ENCODE measurements around the gene ZFPM1.

Gene ZFPM1

DNA sequence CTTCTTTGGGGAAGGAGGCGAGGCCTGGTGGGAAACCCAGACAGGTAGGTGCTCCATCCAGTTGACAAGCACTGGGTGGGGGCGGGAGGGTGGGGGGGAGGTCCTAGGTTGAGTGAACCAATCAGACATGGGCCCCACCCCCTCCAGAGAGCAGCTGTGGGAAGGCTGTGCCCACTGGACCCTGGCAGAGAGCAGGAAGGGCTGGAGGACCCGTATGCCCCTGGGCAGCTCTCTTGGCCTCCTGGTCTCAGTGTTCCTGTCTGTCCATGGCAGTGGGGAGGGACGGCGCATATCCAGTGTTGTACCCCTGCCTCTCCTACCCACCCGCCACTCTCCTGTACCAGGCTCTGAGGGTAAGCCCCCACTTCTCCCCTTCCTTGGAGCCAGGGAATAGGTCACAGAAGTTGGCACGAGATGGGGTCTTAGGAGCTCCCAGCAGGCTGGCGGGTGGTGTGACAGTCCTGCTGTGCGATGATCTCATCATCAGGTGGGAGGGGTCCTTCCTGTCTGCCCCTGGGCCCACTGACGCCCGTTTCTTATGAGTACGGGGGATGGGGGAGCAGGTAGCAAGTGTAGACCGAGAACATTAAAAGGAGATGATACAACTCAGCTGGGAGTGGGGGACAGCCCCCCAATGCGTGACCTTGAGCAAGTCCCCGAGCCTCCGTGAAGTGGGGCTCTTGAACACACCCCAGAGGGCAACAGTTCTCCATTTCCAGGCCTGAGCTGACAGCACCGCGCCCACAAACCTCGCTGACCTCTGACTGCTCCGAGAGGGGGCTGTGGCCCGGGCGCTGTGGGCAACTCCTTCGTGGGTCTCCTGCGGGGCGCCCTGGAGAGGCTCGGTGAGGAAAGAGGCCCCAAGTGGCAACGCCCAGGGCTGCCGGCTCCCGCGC, 1.2 kb upstream of the ZFPM1 start:
- no peak for DNase-seq (ENCODE audit: low read depth)

DNA sequence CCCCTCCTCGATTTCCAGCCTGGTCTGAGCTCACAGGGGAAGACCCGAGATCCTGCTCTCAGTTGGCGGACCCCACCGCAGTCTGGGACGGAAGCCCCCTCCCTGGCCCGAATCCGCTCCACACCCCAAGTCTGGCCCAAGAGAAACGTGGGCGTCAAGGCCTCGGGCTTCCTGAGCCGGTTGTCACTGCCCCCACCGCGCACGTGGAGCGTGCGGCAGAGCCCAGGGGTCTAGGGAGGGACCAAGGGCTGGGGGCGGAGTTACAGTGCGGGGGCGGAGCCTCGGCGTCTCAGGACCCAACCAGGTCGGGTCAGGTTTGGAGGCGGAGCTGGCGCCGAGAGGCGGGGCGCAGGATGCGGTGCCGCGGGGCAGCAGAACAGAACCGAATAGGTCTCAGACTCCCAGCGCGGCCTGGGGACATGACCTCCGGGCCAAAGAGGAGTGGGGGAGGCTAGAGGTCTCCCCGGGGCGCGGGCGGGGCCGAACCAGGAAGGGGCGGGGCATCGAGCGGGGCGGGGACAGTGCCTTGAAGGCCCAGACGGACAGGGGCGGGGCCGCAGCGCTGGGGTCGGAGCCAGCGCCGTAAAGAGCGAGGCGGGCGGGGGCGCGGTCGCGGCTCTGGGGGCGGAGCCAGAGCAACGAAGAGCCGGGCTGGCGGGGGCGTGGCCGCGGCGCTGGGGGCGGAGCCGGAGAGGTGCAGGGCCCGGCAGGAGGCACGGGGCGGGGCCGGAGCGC, 431 bp upstream of the ZFPM1 start:
- DNase-seq (ENCODE audit: low read depth) = peak; percentile 97

DNA sequence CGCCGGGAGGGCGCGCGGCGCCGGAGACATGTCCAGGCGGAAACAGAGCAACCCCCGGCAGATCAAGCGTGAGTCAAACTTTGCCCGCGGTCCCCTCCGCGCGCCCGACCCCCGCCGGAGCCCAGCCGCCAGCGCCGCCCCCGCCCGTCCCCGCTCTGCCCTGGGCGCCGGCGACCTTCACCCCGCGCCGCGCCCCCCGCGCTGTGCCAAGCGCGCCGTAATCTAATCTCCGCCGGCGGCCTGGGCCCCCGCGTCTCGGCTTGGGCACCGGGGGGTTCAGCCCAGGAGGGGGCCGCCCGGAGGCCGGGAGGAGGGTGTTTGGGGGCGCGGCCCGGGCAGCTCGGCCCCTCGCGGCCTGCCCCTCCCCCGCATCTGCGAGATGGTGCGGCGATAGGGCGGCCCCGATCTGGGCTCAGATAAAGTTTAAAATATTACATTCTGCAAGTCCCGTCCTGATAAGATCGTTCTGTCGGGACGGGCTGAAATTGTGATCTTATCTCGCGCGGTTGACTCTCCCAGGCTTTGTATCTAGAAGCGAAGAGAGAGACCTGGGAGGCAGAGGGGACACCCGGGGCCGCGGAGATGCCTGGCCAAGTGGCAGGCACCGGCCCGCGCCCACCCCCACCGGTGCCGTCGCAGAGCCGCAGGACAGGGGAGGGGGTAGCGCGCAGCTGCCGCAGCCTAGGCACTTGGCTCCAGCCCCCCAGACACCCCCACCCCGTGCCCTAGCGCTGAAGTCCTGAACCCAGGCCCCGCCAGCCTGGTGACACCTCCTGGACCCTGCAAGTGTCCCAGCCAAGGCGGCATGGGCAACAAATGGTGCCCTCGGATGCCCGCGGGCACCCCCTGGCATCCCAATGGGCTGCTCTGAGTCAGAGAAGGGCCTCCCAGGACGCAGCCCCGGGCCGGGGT, 787 bp downstream of the ZFPM1 start:
- DNase-seq (ENCODE audit: low read depth) = no peak

DNA sequence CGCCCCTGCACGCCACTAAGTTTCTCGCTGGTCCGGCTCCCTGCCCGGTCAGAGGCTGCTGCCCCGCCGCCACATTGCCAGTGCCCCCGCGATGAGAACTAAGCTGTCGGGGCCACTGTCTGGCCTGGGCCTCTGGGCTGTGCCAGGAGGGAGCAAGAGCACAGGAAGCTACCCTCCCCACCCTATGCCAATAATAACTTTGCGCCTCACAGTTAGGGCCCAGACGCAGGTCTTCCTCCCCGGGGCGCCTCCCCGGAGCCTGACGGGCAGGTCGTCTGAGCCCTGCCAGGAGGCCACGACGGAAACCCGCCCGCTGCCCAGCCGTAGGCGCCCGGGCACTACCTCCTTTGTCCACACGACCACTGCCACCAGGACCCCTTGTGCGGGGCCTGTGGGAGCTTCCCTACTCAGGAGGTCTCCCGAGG, 1.5 kb downstream of the ZFPM1 start:
- no peak for DNase-seq (ENCODE audit: low read depth)

DNA sequence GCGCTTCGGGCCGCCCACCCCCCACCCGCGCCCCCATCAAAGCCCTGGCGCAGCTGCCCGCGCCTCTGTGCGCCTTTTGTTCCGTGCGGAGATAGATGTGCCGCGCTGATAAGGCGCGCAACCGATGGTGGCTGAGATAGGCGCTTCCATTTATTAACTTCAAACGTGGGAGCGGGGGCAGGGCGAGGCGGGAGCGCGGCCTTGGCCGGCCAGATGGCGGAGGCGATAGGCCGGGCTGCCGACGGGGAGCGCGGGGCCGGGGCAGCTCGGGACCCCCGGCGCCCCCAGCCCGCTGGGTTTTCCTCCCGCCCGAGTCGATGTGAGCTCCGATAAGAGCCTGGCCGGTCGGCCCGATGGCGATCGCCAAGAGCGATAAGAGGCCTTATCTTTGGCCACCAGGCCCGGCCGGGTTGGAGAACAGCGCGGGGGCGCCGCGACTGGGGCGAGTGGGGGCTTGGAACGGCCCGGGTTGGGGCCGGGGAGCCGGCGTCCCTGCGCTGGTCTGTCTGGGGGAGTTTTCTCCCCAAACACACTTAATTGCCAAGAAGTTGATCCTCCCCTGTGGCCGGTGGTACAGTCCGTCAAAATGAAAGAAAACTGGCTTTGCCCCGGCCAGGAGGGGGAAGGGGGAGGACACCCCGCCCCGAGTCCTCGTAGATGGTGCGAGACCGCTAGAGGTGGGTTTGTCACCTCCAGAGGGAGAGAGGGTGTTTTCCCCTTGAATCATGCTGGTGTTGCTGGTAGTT, 2.7 kb downstream of the ZFPM1 start:
- peak; percentile 72 for DNase-seq (ENCODE audit: low read depth)

DNA sequence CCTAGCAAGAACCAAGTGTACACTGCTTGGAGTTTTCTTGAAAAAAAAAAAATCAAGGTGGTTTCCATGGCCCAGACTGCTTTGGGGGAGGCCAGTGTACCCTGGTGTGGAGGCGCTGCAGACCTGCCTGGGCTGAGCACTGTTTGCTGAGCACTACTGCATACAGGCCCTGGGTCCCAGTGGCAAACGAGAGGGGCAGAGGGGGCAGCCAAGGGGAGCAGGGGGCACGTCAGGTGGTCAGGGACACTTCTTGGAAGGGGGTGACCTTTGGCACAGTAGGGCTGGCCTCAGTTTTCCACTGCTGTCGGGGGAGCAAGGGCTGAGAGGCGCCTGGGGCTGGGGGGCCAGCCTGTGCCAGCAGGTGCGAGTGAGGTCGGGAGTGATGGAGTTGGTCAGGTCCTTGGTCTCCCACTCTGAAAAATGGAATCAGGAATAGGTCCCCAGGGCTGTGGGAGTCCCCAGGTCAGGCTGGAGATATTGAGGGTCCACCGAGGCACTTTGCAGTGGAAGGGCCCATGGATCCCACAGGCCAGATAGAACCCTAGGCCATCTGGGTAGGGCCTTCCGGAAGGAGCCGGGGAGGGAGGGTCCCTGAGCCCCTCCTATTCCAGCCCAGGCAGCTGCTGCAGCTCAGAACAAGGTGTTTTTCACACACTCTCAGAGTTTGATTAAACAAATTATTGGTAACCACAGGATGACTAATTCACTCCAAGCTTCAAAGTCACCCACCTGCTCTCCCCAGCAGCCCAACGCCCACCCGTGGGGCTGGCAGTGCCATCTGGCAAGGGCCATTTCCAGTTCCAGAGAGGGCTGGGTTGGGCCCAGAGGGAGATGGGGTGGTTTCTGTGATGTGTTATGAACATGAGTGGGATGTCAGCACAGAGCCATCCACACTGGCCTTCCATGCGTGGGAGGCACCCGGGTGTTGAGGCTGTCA, 3.5 kb downstream of the ZFPM1 start:
- DNase-seq (ENCODE audit: low read depth) = no peak

DNA sequence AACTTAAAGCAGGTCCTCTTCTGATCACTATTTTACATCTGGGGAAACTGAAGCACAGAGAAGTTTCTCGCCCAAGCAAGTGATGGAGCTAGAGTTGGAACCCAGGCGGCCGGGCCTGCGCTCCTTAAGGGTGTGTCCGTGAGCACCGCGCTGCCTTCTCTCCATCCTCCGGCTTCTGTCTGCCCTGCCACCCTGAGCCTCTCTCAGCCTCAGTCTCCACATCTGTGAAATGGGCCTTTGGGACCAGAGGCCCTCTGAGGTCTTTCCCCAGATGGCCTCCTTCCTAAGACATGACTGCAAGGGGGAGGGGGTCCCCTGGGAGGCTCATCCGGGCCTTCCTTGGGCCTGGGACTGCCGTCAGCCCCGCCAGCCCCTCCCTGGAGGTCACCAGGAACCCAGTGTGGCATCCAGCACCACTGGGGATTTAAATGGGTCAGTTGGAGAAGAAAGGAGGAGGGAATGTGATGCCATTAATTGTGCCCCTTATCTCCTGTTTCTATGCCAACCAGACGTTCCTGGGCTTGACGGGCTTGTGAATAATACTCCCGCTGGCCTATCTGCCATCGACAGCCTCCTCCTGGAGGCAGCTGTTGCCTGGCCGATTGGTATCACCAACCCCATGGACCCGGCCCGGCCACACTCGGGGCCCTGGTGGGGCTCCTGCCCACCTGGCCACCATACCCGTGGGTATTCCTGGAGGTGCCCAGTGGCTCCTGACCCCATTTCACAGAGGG, 5.1 kb downstream of the ZFPM1 start:
- DNase-seq (ENCODE audit: low read depth) = no peak

DNA sequence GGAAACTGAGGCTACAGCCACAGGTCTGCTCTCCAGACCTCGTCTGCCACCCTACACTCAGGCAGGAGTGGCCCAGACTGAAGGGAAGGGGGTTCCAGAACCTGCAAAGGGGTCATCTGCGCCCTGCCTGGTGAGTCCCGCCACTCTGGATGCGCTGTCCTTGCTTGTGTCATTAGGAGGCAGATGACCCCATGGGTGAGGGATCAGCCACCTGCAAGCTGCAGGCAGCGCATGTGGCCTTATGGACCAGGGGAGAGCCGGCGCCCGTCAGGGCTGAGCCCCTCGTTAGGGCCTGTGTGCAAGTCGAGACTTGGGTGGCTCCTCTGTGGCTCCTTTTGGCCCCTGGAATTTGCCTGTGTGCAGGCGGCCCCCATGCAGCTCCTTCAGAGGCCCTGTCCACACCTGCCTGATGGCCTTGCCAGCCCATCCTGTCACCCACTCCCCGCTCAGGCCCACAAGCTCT, 5.7 kb downstream of the ZFPM1 start:
- no peak for DNase-seq (ENCODE audit: low read depth)

DNA sequence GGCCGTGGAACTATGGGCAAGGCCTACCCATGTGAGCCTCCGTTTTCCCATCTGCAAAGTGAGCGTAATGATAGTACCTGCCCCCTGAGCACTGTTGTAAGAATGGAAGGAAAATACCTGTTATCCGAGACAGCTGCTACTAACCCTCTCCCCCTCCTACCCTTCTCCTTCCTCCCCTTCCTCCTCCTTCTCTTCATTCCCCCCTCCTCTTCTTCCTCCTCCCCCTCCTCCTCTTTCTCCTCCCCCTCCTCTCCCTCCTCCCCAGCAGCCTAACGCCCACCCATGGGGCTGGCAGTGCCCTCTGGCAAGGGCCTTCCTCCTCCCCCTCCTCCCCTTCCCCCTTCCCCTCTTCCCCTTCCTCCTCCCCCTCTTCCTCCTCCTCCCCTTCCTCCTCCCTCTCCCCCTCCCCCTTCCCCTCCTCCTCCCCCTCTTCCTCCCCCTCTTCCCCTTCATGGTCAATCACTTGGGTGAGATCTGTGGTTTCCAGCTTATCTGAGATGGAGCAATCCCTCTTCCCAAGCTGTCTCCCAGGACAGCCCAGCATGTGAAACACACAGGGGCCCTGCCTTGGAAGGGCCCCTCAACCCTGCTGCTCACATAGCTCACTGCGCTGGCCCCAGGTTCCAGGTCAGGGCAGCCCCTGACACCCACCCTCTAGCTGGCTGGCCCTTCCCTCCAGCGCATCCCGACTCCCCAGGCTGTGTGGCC, 6.4 kb downstream of the ZFPM1 start:
- no peak for DNase-seq (ENCODE audit: low read depth)

DNA sequence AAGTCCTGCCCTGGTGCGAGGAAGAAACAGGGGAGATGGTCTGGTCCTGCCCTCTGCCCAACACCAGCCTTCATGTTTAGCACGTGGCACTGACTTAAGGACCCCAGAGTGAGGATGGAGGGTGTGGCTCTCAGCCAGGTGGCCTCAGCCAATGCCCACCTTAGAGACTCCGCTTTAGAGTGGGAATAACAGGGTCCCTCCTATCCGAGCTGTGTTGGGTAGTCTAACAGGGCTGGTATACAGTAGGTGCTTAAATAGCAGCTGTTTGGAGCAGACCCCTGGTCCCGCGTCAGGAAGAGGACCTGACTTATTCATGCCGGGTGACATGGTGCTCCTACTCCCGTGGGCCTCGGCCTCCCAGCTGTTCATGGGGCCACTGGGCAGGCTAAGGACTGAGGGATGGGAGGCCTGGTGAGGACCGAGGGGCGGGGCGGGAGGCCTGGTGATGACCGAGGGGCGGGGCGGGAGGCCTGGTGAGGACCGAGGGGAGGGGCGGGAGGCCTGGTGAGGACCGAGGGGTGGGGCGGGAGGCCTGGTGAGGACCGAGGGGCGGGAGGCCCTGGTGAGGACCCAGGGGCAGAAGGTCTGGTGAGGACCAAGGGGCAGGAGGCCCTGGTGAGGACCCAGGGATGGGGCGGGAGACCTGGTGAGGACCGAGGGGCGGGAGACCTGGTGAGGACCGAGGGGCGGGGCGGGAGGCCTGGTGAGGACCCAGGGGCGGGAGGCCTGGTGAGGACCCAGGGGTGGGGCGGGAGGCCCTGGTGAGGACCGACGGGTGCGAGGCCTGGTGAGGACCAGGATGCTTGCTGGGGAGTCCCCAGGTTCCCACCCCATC, 7.6 kb downstream of the ZFPM1 start:
- DNase-seq (ENCODE audit: low read depth) = no peak

DNA sequence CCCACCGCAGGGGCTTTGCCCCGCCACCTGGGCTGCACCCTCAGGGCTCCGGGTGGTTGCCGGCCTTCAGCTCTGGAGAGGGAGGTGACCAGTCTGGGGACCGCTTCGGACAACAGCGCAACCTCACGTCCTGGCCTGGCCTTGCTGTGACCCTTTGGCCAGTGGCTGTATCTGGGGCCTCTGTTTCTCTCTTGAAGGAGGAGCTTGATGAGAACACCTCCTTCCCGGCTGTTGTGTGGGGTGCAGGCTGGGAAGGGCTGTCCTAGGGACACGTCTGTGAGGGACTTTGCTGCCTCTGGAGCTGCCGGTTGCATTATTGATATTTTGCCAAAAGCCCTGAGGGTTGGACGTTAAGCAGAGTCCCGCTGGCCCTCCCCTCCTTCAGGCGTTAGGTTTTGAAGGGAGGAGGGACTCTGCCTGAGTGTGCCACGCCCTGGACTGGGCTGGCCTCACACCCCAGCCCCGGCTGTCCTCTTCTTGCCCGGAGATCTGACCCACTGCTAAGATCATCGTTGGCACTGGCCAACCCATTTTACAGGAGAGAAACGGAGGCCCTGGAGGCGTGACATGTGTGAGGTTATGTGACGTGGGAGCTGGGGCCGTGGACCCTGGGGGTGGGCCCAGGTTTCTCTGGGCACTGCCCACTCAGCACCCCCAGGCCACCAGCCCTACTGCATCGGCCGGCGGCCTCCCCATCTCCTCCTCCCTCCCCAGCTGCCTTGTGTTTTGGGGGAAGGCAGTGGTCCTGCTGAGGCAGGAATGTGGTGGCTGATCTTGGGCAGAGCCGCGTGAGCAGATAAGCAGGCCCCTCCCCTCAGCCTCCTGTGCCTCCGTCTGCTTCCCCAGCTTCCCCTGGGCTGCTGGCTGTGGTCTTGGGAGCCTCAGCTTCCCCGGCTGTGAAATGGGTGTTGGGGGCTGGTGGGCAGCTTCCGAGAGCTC, 8.5 kb downstream of the ZFPM1 start:
- no peak for DNase-seq (ENCODE audit: low read depth)

DNA sequence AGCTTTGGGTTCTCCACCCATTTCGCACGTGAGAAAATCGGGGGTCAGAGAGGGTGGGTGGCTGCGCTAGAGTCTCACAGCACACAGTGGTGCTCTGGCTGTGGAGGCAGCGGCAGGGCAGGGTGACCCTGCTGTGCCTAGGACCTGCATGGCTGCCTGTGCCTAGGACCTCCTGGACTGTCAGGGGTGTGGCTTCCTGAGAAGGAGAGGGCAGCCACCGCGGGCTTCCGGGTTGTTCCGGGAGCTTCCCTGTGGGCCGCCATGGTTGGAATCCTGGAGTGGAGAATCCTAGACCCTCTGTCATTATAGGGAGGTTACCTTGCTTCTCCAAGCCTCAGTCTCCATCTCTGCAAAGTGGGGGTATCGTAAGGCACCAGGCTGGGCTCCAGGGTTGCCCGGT, 9.3 kb downstream of the ZFPM1 start:
- DNase-seq (ENCODE audit: low read depth) = no peak

DNA sequence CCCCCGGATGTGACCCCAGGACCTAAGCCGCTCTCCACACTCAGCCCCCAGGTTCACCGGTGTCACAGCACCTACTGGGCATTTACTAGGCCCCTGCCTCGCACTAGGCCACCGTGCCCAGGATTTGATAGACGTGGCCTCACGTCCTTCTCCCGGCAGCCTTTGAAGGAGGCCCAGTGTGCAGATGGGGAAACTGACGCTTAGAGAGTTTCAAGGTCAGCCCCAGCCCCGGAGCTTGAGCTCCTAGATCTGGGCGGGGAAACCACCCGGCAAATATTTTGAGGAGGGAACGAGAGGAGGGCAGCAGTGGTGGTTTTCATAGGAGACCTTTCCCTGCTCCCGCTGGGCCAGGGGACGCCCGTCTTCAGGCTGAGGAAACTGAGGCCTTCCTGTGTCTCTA, 10.3 kb downstream of the ZFPM1 start:
- no peak for DNase-seq (ENCODE audit: low read depth)

DNA sequence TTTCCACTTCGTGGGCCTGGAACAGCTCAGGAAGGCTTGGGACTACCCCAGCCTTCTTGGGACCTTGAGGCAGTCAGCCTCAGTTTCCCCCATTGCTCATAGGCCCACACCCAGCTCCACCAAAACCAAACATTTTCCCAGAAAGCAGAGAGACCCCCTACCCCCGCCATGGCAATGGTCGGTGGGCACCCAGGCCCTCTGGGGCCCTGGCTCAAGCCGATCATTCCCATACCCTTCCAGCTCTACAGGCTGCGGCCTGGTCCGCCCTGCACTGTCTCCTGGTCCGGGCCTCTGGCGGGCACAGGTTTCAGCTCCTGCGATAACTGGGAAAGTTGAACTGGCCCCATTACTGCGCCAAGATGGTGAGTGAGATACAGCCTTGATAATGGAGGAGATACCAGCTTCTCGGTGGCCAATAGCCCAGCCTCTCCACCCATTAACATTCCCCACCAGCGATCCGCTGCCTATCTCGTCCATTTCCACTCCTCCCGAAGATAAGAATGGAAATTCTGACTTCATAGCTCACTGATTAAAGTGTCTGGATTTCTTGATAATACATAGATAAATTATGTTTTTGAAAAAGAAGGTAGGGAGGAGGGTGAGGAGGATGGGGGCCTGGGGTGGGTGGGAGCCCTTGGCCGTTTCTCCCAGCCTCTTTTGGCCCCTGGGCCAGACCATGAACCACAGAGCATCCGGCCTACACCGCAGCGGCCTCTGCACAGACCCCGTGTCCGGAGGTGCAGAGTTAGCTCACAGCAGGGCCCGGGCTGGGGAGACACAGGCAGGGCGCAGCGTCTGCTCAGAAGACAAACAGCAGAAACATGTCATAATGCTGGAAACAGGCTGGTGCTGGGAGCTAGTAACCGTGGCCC, 11.6 kb downstream of the ZFPM1 start:
- no peak for DNase-seq (ENCODE audit: low read depth)

DNA sequence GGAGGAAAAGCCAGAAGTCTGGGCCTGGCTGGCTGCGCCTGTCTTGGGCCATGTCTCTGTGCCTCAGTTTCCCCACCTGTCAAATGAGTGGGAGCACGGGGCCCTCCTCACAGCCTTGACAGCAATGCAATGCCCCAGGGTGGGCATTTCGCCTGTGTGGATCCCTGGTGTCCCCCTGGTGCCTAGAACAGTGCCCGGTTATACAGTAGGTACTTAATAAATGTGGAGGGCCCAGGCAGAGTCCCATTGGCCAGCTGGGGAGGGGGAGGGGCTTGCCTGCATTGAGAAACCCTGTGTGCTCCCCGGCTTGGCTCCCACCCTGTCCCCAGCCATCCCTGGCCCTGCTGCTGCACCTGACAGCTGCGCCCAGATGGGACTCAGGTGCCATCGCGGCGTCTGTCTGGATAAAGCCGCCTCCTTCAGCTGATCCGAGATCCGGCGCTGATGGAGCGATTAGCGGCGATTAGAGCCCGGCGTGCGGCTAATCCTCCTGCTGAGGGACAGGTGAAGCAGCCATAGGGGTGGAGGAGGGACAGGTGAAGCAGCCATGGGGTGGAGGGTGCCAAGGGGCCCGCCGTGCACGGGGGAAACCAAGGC, 12.4 kb downstream of the ZFPM1 start:
- no peak for DNase-seq (ENCODE audit: low read depth)

Measured in stimulated activated CD8-positive, alpha-beta memory T cell treated with anti-CD3 and anti-CD28 coated beads, Interleukin-7, amount 100 ng/mL, for 24 hours (primary cell).